HG02884 (cell line): ENCODE data around the gene HSF2BP.
"Not testable (repeated sequence)": the region's sequence is repeated elsewhere in the genome, so short reads cannot be mapped to it uniquely, and the experiment has no call there.

Experiments used
- ATAC-seq: cut with Tn5 transposase; IDR thresholded peaks from one replicate; pipeline ENCODE4 v1.9.1; 2021; ENCODE audit warnings: mild to moderate bottlenecking, moderate library complexity; ENCODE audit not compliant: unreplicated experiment

Gene HSF2BP

DNA sequence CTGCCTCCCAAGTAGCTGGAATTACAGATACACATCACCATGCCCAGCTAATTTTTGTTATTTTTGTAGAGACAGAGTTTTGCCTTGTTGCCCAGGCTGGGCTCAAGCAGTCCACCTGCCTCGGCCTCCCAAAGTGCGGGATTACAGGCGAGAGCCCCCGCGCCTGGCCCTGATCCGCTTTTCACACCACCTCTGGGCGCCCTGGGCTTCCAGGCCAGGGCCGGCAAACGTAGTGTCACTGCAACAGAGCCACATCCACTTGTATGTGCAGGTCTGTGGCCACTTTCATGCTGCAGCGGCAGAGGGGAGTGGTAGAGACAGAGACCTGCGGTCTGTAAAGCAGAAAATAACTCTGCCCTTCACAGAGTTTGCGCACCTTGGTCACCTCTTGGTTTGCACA lies 29.6 kb upstream of the HSF2BP start:
- no peak for ATAC-seq

DNA sequence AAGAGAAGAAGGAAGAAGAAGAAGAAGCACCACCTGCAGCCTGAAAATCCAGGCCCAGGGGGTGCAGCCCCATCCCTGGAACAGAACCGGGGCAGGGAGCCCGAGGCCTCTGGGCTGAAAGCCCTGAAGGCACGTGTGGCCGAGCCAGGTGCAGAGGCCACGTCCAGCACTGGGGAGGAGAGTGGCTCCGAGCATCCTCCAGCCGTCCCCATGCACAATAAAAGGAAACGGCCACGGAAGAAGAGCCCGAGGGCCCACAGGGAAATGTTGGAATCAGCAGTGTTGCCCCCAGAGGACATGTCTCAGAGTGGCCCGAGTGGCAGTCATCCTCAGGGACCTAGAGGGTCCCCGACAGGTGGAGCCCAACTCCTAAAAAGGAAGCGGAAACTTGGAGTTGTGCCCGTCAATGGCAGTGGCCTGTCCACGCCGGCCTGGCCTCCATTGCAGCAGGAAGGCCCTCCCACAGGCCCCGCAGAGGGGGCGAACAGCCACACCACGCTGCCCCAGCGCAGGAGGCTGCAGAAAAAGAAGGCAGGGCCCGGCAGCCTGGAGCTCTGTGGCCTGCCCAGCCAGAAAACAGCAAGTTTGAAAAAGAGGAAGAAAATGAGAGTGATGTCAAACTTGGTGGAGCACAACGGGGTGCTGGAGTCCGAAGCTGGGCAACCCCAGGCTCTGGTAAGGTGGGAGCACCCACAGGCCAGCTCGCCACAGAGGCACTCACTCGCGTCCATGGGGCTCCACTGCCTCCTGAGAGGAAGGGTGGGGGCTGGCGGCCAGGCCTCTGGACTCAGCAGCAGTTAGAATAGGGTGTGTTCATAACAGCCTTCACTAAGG lies 28.5 kb upstream of the HSF2BP start:
- no peak for ATAC-seq

DNA sequence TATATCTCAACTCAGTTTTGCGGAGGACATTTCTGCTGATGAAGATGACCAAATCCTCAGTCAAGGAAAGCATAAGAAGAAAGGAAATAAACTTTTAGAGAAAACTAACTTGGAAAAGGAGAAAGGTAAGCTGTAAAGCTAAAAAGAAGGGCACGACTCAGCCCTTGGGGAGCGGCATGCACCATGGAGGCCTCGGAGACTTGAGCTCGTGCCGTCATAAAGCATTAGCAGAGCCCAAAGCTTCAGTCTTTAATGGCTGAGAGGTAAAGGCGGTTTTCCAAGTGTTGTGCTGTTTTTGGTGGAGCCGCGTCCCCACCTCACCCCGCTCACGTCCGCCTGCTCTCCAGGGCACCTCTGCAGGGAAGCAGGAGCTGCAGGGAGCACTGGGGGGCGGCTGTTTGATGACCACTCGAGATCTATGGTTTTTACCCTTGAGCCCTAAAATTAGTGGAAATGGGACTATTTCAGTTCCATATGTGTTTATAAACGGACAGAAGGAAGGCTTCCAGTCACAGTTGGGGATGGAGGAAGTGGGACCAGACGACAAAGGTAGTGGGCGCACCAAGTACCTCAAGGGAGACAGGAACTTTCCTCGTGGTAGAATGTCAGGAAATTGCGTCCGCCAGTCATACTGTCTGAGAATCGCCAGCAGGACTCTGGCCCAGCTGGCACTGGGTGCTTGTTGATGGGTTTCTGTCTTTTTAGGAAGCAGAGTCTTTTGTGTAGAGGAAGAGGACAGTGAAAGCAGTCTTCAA lies 27.7 kb upstream of the HSF2BP start:
- ATAC-seq, result no peak

DNA sequence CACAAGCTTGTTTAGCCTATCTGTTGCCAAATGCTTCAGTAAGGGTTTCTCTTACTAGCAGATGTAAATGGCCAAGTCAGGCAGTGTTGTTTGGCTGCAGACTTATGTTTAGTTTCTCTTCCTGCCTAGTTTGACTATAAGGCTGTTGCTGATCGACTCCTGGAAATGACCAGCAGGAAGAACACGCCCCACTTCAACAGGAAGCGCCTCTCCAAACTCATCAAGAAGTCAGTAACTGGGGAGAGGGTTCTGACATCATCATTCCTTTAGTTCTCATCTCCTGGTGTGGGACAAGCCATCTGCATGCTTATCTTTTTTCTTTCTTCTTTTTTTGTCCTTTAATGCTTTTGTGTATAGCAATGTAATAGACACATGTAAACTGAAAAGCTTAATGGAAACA lies 25.1 kb upstream of the HSF2BP start:
- no peak for ATAC-seq

DNA sequence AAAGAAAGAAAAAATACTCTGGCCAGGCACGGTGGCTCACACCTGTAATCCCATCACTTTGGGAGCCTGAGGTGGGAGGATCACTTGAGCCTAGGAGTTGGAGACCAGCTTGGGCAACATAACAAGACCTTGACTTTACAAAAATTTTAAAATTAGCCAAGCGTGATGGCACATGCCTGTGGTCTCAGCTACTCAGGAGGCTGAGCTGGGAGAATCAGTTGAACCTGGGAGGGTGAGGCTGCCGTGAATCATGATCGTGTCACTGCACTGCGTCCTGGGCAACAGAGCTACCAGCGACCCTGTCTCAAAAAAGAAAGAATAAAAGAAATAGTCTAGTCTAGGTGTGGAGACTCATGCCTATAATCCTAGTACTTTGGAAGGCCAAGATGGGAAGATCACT lies 22.4 kb upstream of the HSF2BP start:
- ATAC-seq, result no peak

DNA sequence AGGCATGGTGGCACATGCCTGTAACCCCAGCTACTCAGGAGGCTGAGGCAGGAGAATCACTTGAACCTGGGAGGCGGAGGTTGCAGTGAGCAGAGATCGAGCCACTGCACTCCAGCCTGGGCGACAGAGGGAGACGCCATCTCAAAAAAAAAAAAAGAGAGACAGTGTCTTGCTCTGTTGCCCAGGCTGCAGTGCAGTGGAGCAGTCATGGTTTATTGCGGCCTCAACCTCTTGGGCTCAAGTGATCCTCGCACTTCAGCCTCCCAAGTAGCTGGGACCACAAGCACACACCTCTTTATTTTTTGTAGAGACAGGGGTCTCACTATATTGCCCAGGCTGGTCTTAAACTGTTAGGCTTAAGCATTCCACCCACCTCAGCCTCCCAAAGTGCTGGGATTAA lies 21.1 kb upstream of the HSF2BP start:
- ATAC-seq, result not testable (repeated sequence)

DNA sequence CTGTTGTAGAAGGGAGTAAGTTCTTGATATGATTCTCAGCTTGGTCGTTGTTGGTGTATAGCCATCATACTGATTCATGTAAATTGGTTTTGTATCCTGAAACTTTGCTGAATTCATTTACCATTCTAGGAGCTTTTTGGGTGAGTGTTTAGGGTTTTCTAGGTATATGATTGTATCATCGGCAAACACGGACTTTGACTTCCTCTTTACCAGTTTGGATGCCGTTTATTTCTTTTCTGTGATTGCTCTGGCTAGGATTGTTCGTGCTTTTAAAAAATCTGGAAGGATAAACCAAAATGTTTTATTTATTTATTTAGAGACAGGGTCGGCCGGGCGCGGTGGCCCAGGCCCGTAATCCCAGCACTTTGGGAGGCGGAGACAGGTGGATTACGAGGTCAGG lies 20.7 kb upstream of the HSF2BP start:
- no peak for ATAC-seq

DNA sequence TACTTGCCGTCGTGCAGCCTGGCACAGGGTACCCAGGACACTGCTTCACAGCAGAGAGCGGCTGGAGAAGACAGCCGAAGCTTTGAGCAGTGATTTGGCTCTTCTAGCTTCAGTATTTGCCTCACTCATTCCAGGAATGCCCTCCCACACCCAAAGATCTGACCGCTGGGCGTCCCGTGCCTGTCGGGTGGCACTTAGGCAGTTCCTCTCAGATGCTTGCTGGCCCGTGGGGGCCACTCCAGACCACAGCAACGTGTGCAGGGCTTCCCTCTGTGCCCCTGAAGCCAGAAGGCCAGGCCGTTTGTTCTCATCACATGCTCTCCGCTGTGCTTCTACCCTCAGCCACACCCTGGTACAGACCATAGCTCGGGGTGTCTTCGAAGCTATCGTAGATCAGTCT lies 17.1 kb upstream of the HSF2BP start:
- no peak for ATAC-seq

DNA sequence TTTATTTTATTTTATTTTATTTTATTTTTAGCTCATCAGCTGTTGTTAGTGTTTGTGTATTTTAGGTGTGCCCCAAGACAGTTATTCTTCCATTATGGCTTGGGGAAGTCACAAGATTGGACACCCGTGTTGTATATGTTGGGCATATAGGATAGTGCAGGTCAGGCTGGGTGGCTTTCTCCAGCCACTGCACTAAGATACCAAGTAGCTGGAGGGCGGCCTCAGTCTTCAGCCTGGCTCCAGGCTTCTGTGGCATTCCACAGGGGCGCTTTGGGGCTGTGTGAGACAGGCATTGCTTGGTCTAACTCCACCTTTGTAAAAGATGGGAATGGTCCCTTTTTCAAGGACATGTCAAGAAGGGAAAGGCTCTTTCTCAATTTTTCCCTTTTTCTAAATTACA lies 16.6 kb upstream of the HSF2BP start:
- no peak for ATAC-seq

DNA sequence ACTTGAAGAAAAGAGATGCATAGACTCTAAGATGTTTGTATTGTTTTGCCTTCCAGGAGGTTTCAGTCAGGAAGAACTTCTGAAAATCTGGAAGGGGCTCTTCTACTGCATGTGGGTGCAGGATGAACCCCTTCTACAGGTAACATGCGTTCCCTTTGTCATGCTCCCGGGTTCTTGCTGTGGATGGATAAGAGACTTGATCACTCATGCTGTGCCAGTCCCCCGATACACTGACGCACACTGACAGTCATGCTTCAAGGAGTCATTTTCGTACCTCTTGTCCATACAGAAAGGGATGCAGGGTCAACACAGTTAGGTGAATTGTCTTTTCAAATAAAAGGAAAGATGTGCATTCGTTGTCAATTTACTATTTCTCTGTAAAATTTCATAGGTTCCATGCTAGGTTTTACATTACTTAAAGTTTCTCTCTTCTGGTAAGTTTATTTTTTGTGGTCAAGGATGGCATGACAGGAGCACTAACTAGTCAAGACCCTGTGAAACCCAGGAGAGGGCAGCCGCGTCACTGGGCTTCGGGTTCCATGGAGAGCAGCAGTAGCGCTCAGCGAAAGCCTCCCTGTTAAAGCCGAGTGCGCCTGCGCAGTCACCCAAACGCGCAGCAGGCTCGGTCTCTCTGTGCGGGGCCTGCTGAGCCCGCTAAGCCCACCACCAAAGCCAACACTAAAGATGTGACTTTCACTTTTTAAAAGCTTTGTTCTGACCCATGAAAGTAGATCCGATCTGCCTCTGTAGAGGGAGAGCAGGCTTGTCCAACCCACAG lies 10.7 kb upstream of the HSF2BP start:
- no peak for ATAC-seq

DNA sequence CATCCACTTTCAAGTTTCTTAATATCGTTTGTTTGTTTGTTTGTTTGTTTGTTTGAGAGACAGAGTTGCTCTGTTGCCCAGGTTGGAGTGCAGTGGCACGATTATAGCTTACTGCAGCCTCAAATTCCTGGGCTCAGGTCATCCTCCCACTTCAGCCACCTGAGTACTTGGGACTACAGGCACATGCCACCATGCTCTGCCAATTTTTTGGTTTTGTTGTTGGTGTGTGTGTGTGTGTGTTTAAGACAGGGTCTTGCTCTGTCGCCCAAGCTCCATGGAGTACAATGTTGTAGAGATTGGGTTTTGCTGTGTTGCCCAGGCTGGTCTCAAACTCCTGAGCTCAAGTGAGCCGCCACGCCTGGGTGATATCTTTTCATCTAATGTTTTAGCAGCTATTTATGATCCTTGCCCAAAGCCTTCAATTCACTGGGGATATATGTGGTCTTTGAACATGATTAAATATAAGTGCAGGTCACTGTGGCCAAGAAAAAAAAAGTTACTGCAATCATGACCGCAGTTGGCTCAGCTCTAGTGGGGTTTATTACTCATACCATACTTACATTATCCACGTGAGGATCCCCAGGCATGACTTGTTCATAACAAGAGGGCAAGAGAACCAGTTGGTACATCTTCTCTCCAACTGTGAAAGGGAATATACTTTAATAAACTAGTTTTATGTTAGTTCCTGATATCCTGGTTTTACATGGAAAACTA lies 8.1 kb upstream of the HSF2BP start:
- ATAC-seq, result no peak

DNA sequence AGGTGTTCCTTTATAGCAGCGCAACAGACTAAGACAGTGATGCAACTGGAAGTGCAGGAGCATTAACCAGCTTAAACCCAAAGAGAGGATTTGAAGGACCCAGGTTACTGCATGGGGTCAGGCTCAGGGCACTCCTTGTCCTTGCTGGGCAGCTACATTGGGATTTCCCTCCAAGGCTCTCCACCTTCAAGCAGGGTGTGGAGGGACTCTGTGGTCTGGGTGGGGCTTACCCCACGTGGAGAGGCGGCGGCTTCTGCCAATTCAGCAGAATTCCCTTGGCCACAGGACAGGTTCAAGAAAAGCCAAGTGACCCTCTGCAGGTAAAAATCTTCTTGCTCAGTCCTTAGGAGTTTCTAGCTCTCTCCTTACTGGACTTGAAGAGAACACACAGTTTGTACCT lies 6.6 kb upstream of the HSF2BP start:
- no peak for ATAC-seq

DNA sequence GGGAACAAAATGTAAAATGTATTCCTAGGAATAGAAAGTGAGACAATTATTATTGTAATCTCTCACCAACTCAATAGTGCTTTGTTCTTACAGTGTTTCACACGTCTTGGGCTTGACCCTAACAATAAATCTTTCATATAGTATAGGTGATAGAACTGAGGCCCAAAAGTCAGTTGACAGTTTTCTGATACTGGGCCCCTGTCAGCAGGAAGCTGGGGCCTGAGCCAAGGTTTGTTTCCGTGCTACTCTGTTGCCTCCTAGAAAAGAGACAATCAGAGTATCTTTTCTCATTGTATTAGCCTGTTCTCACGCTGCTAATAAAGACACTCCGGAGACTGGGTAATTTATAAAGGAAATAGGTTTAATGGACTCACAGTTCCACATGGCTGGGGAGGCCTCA lies 5.1 kb upstream of the HSF2BP start:
- no peak for ATAC-seq

DNA sequence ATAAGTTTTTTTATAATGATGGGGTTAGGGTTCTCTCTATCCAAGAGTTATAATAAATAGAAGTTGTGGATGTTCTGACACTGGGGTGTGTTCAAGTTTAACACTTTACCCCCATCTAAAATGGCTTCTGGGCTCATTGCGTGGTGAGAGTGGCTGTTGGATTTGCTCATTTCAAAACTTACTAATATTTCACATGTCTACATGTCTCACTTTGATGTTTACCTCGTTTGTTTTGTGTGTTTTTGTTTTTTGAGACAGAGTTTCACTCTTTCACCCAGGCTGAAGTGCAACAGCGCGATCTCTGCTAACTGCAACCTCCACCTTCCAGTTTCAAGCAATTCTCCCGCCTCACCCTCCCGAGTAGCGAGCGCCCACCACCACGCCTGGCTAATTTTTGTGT lies 3.7 kb upstream of the HSF2BP start:
- no peak for ATAC-seq

DNA sequence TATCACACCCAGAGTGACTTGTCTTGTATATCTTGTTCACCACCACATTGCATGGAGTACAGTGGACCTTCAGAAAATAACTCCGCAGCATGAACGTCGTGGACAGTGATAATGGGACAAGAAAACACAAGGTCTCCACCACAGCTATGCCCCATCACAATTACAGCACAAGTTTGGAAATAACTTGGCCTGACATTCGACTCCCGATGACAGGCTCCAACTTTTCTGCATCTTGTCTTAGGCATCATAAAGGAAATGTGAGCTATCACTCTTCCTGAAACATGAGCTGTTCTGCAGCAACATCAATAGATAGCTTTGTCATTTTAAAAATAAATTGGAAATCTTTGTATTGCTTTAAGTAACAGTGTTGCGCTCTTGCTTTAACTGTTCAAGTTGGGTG lies 3.0 kb upstream of the HSF2BP start:
- no peak for ATAC-seq

DNA sequence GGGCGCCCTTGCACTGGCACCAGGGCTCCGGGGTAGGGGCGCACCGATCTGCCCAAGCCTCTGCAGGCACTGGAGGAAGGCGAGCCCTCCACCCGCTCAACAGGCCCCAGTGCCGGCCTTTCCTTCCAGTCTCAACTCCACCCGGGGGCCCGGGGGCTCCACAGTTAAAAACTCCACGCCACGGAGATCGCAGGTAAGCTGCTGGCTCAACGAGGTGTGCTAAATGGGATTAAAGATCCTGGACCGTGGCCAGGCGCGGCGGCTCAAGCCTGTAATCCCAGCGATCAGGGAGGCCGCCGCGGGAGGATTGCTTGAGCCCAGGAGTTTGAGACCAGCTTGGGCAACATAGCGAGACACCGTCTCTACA lies 536 bp downstream of the HSF2BP start:
- no peak for ATAC-seq

DNA sequence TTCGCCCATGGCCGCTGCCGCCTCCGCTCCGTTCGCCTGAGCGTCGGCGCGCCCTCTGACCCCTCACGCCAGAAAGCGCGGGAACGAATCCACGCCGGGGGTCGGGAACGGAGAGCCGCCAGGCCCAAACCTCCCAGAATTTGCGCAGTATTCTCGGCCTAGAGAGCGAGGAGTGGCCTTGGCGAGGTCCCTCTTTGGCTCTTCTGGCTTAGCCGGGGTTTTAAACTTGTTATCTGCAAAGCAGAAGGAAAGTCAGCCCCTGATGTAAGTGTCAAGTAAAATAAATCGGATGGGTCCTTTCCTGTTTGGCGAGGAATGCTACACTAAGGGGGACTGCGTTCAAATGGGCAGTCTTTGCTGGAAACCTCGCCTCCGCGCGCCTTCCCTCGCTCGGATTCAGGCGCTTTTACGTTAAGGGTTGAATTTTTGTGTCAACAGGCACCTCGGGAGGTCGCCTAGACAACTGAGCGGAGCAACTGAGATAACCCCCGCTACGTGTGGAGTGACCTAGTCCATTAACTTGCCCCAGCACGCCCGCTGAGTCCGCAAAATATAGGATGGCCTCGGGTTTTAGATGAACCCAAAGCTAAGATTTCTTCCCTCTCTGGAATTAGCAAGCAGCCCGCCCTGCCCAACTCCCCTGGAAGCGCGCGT lies 1.1 kb downstream of the HSF2BP start:
- ATAC-seq, result no peak

DNA sequence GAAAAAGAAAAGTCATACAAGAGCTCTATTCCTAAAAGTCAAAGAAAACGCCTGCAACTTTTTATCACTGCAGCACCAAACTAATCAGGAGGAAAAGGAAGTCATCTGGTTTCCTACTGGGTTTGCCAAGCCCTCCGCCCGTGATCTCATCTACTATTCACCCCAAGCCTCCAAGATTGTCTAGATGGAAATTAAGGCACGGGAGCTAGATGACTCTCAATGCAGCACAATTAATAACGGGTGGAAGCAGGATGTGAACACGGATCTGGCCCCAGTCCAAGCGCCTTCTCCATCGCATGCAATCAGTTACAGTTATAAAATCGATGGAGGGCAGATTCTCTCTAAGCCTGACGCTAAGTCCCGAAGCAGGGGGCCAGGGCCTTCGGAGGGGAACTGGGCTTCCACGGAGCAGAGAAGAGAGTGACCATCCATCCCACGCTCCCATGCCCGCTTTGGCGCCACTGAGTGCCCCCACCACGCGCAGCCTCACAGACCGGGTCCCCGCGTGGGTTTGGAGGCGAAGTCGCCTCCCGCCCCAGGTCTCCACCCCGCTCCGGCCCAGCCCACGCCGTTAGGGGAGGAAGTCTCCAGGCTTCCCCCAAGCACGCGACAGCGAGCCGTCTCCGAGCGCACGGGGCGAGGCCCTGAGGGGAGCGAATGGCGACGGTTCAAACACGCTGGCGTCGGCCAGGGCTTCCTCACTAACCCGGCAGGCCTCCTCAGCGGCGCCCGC lies 1.8 kb downstream of the HSF2BP start:
- no peak for ATAC-seq

DNA sequence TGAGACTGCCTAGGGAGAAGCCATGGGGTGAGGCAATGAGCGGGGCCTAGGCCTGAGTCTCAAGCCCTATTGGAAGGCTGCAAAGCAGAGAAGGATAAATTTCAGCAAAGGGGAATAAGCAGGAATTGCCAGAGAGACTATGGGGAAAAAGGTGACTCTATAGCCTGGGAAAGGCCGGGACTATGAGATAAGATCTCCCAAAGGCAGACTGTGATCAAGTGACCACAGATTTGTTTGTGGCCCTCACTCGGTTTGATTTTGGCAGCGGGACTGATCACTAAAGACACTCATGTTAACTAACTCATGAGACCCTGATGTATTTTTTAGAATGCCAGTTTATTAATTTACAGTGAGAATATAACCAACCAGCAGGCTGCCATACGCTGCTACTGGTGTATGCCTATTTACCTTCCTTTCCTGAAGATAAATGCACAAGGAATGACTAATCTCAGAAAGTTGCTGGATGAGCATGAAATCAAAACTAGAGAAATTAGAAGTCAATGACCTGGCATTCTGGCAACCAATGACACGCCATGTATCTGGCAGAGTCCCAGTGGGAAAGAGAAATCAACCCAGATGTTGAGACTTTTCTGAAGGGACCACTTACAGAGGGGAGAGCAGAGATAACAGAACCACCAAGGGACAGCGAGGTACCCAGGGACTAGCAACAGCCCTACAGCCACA lies 4.3 kb downstream of the HSF2BP start:
- no peak for ATAC-seq
